Measurements from ENCODE around the gene SEPTIN8. TPM values are rescaled to one million over a fixed set of nuclear protein-coding genes. Genes with fewer than 3 reads are reported as not detected.

SEPTIN8 gene
- polyA plus RNA-seq, 1 donor (not counting 4 experiments of a cell fraction or from before 2014, with no cell fraction given) = 46.4 TPM

DNA sequence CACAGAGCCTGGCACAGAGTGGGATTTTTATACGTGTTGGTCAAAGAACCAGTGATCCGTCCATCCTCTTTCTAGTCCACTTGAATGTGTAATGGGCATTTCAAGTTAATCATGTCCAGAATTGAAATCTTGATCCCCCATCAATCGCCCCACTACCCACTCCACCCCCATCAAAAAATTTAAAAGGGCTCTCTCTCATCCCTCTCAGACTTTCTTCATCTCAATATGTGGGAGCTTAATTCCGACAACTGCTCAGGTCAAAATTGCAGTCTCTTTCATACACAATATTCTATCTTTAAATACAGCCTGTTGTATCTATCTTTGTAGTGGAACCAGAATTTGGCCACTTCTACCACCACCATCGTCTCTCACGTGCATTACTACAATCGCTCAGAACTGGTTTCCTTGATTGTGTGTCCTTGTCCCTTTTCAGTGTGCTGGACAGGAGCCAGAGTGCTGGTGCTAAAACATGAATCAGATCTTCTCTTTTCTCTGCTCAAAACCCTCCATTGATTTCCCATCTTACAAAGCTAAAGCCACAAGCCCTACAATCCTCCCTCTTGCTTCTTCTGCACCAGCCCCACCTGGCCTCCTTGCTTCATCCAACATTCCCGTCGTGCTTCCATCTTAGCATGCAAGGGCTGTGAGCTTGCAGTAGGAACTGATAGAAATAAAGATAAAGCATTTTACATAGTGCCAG, 38.9 kb downstream of the SEPTIN8 start:
- no peaks in the 10 kb centered on the region for H3K27me3 ChIP-seq (ENCODE audit: control insufficient read depth, extremely low read depth, insufficient read depth, low read length)
- H3K9me3 ChIP-seq (ENCODE audit: control insufficient read depth, low read depth, low read length) = no peaks in the 10 kb centered on the region
- H3K4me3 ChIP-seq (ENCODE audit: control insufficient read depth in 2 of 3, extremely low read depth in 1 of 3, insufficient read depth in 2 of 3, low read depth in 1 of 3, low read length in 3 of 3) = peak overlapping the region in 2 of 3 experiments; percentile 69 to 71
- H3K9me1 ChIP-seq (ENCODE audit: control insufficient read depth, extremely low read depth, insufficient read depth, low read length) = no peaks in the 10 kb centered on the region
- FAIRE-seq (no peak), DNase-seq (ENCODE audit: low read depth, low spot score) (no peak)
- peaks cover 14% of the 10 kb centered on the region for H3K79me2 ChIP-seq (ENCODE audit: control insufficient read depth, insufficient read depth, low read length)
- no peak overlapping the region for H3K27ac ChIP-seq (ENCODE audit: control insufficient read depth, insufficient read depth, low read length)
- peaks cover 13% of the 10 kb centered on the region for H3K4me1 ChIP-seq (ENCODE audit: control insufficient read depth, extremely low read depth, insufficient read depth, low read length)
- no peaks in the 10 kb centered on the region for H4K20me1 ChIP-seq (ENCODE audit: control insufficient read depth, extremely low read depth, insufficient read depth, low read length)
- H2AFZ ChIP-seq (ENCODE audit: control insufficient read depth, low read length) = peak overlapping the region; percentile 92
- peaks cover 0 to 5% of the 10 kb centered on the region in 2 experiments for H3K36me3 ChIP-seq (ENCODE audit: control insufficient read depth in 2 of 2, extremely low read depth in 1 of 2, insufficient read depth in 2 of 2, low read length in 2 of 2)
- peak overlapping the region; percentile 75 for H3K9ac ChIP-seq (ENCODE audit: control insufficient read depth, extremely low read depth, insufficient read depth, low read length)
- dilution Hi-C loops (cut with MboI; ENCODE audit: extremely low pct_ligation_motif_present, low sequenced_read_pairs) = no loop called here
- peak overlapping the region; percentile 84 for H3K4me2 ChIP-seq (ENCODE audit: control insufficient read depth, extremely low read depth, insufficient read depth, low read depth, low read length)
- TF ChIP-seq, protein P1, sequence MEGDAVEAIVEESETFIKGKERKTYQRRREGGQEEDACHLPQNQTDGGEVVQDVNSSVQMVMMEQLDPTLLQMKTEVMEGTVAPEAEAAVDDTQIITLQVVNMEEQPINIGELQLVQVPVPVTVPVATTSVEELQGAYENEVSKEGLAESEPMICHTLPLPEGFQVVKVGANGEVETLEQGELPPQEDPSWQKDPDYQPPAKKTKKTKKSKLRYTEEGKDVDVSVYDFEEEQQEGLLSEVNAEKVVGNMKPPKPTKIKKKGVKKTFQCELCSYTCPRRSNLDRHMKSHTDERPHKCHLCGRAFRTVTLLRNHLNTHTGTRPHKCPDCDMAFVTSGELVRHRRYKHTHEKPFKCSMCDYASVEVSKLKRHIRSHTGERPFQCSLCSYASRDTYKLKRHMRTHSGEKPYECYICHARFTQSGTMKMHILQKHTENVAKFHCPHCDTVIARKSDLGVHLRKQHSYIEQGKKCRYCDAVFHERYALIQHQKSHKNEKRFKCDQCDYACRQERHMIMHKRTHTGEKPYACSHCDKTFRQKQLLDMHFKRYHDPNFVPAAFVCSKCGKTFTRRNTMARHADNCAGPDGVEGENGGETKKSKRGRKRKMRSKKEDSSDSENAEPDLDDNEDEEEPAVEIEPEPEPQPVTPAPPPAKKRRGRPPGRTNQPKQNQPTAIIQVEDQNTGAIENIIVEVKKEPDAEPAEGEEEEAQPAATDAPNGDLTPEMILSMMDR (optimal IDR thresholded peaks at IDR 0.05 in 1 of 3, IDR thresholded peaks at IDR 0.05 in 1 of 3, conservative IDR thresholded peaks at IDR 0.05 in 1 of 3; ENCODE audit: extremely low read depth in 1 of 3, insufficient read depth in 2 of 3, low read length in 3 of 3) = no peak
- TF ChIP-seq EZH2 (IDR thresholded peaks at IDR 0.05; ENCODE audit: low read length) = no peak

GRCh38 chr5:132736853-132737833, 39.9 kb downstream of the SEPTIN8 start, which contains the start of gene KIF3A:
TSS of gene KIF3A (minus strand) at chr5:132737546. CDS start at chr5:132737419, 127 bp downstream.
- peak within 1 kb of the TSS; percentile 69 to 92 (median 71) for H3K4me3 ChIP-seq (ENCODE audit: control insufficient read depth in 2 of 3, extremely low read depth in 1 of 3, insufficient read depth in 2 of 3, low read depth in 1 of 3, low read length in 3 of 3)
- peak within 1 kb of the TSS; percentile 84 for H3K4me2 ChIP-seq (ENCODE audit: control insufficient read depth, extremely low read depth, insufficient read depth, low read depth, low read length)
- dilution Hi-C loops (cut with MboI; ENCODE audit: extremely low pct_ligation_motif_present, low sequenced_read_pairs) = no loop called here
- peak within 1 kb of the TSS; percentile 75 for H3K9ac ChIP-seq (ENCODE audit: control insufficient read depth, extremely low read depth, insufficient read depth, low read length)
- peak; percentile 65 for FAIRE-seq
- peaks cover 0 to 5% of the 10 kb centered on the region in 2 experiments for H3K36me3 ChIP-seq (ENCODE audit: control insufficient read depth in 2 of 2, extremely low read depth in 1 of 2, insufficient read depth in 2 of 2, low read length in 2 of 2)
- DNase-seq (ENCODE audit: low read depth, low spot score) = peak; percentile 79
- no peaks in the 10 kb centered on the region for H3K9me1 ChIP-seq (ENCODE audit: control insufficient read depth, extremely low read depth, insufficient read depth, low read length)
- peaks cover 13% of the 10 kb centered on the region for H3K4me1 ChIP-seq (ENCODE audit: control insufficient read depth, extremely low read depth, insufficient read depth, low read length)
- H3K27me3 ChIP-seq (ENCODE audit: control insufficient read depth, extremely low read depth, insufficient read depth, low read length) = no peaks in the 10 kb centered on the region
- no peak for TF ChIP-seq EZH2 (IDR thresholded peaks at IDR 0.05; ENCODE audit: low read length)
- TF ChIP-seq, protein P1 (optimal IDR thresholded peaks at IDR 0.05 in 1 of 3, IDR thresholded peaks at IDR 0.05 in 1 of 3, conservative IDR thresholded peaks at IDR 0.05 in 1 of 3; ENCODE audit: extremely low read depth in 1 of 3, insufficient read depth in 2 of 3, low read length in 3 of 3) = no peak
- peak within 1 kb of the TSS; percentile 51 for H3K27ac ChIP-seq (ENCODE audit: control insufficient read depth, insufficient read depth, low read length)
- H4K20me1 ChIP-seq (ENCODE audit: control insufficient read depth, extremely low read depth, insufficient read depth, low read length) = no peaks in the 10 kb centered on the region
- no peaks in the 10 kb centered on the region for H3K9me3 ChIP-seq (ENCODE audit: control insufficient read depth, low read depth, low read length)
- H2AFZ ChIP-seq (ENCODE audit: control insufficient read depth, low read length) = peak within 1 kb of the TSS; percentile 94
- H3K79me2 ChIP-seq (ENCODE audit: control insufficient read depth, insufficient read depth, low read length) = peaks cover 14% of the 10 kb centered on the region
